ENCODE data around the gene FXYD1. TPM values are rescaled to one million over a fixed set of nuclear protein-coding genes. Genes with fewer than 3 reads are reported as not detected.
A peak's percentile ranks its signal among the peaks of the same experiment; 100 is the strongest.

FXYD1 gene
- total RNA-seq, 1 experiment from 2014 or later, result 13.3 TPM

GRCh38 chr19:35114353-35115176 lies 24.1 kb upstream of the FXYD1 start:
- H3K4me3 Mint-ChIP-seq, result peak overlapping the region; percentile 65
- POLR2A ChIA-PET, result interaction anchor here (1.5 kb wide), 1 partner anchor 28 kb away, joined by 3 read pairs; the partner anchor contains the start of gene FXYD7
- H3K36me3 Mint-ChIP-seq, result no peaks in the 10 kb centered on the region
- H3K4me1 Mint-ChIP-seq, result peaks cover 46% of the 10 kb centered on the region
- no peaks in the 10 kb centered on the region for H3K9me3 Mint-ChIP-seq
- DNase-seq (ENCODE audit: low spot score) (peak; percentile 92), ATAC-seq (peak; percentile 82)
- peaks cover 3% of the 10 kb centered on the region for H3K27me3 Mint-ChIP-seq (ENCODE audit: low read depth)
- CTCF ChIA-PET, result interaction anchor here (0.6 to 3.4 kb wide), 34 partner anchors 8 to 188 kb away, joined by 3 to 61 read pairs (median 5); partner anchors contain the start of genes FXYD5, FXYD7, LGI4 and USF2
- H3K27ac Mint-ChIP-seq, result no peak overlapping the region
- TF ChIP-seq TEAD1 (CRISPR knock-in tag; IDR thresholded peaks at IDR 0.05) (peak; percentile 58; the same call in 1 of the 2 replicates), CTCF (IDR thresholded peaks at IDR 0.05) (peak; percentile 99), PRDM15 (CRISPR knock-in tag; IDR thresholded peaks at IDR 0.05) (no peak), HMGXB4 (CRISPR knock-in tag; IDR thresholded peaks at IDR 0.05) (peak; percentile 53; the same call in 1 of the 2 replicates), PRRX2 (CRISPR knock-in tag; IDR thresholded peaks at IDR 0.05) (no peak), SP1 (CRISPR knock-in tag; conservative IDR thresholded peaks at IDR 0.05) (peak; percentile 53), ZMAT4 (CRISPR knock-in tag; IDR thresholded peaks at IDR 0.05) (no peak)

- POLR2A ChIA-PET, result interaction anchor here (1.5 kb wide), 1 partner anchor 27 kb away, joined by 3 read pairs; the partner anchor contains the start of gene FXYD7
- H3K9me3 Mint-ChIP-seq, result no peaks in the 10 kb centered on the region
- ATAC-seq (0 out of 2 replicates have a peak, but pooled peaks have one; percentile 3), DNase-seq (ENCODE audit: low spot score) (no peak)
- peak within 1 kb of the TSS; percentile 45; the same call in 1 of the 2 replicates for H3K27ac Mint-ChIP-seq
- H3K4me3 Mint-ChIP-seq, result peak within 1 kb of the TSS; percentile 65
- no peaks in the 10 kb centered on the region for H3K36me3 Mint-ChIP-seq
- peaks cover 3% of the 10 kb centered on the region for H3K27me3 Mint-ChIP-seq (ENCODE audit: low read depth)
- H3K4me1 Mint-ChIP-seq, result peaks cover 44% of the 10 kb centered on the region
- CTCF ChIA-PET, result interaction anchor here (0.6 to 3.4 kb wide), 35 partner anchors 9 to 189 kb away, joined by 3 to 61 read pairs (median 5); partner anchors contain the start of genes FXYD5, FXYD7, LGI4 and USF2
- no peak for TF ChIP-seq ZNF219 (CRISPR knock-in tag; IDR thresholded peaks at IDR 0.05; ENCODE audit: borderline replicate concordance)
- no peak for TF ChIP-seq E2F5 (CRISPR knock-in tag; IDR thresholded peaks at IDR 0.05)
- no peak for TF ChIP-seq HMGA2 (CRISPR knock-in tag; IDR thresholded peaks at IDR 0.05)
- no peak for TF ChIP-seq PRRX2 (CRISPR knock-in tag; IDR thresholded peaks at IDR 0.05)
- TF ChIP-seq RORB (CRISPR knock-in tag; IDR thresholded peaks at IDR 0.05), result no peak
- no peak for TF ChIP-seq AFF4 (CRISPR knock-in tag; IDR thresholded peaks at IDR 0.05; ENCODE audit: borderline replicate concordance)
- no peak for TF ChIP-seq SP1 (CRISPR knock-in tag; conservative IDR thresholded peaks at IDR 0.05)
- no peak for TF ChIP-seq ELF4 (CRISPR knock-in tag; IDR thresholded peaks at IDR 0.05; ENCODE audit: low read depth)
- no peak for TF ChIP-seq ZNF232 (CRISPR knock-in tag; IDR thresholded peaks at IDR 0.05)
- TF ChIP-seq ESRRA (CRISPR knock-in tag; IDR thresholded peaks at IDR 0.05; ENCODE audit: borderline replicate concordance), result no peak
- TF ChIP-seq USF2 (CRISPR knock-in tag; IDR thresholded peaks at IDR 0.05), result no peak
Measured at GRCh38 chr19:35115177-35115951, 23.3 kb upstream of the FXYD1 start, which contains the start of gene FXYD3. FXYD3 (plus strand) TSS chr19:35115823; CDS start chr19:35119377, 3,554 bp downstream.

Measured in WTC11 (cell line).